ENCODE measurements around the gene CAPN15.

Gene CAPN15

DNA sequence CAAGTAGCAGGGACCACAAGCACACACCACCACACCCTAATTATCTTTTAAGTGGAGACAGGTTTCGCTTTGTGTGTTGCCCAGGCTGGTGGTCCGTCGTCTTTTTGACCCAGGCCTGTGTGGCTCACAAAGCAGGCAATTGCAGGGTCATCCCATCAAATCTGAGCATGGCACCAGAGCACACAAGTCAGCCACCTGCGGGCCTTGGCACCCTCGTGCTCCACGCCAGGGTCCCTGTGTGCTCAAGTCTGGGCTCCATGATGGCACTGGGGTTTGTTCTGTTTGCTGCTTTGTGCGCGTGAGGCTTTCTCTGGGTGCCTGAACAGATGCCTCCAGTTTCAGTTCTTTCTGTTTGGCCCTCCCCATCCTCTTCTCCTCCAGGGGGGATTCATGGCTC is 2.4 kb upstream of the CAPN15 start:
- no peak for ATAC-seq
- TF ChIP-seq, protein P1, sequence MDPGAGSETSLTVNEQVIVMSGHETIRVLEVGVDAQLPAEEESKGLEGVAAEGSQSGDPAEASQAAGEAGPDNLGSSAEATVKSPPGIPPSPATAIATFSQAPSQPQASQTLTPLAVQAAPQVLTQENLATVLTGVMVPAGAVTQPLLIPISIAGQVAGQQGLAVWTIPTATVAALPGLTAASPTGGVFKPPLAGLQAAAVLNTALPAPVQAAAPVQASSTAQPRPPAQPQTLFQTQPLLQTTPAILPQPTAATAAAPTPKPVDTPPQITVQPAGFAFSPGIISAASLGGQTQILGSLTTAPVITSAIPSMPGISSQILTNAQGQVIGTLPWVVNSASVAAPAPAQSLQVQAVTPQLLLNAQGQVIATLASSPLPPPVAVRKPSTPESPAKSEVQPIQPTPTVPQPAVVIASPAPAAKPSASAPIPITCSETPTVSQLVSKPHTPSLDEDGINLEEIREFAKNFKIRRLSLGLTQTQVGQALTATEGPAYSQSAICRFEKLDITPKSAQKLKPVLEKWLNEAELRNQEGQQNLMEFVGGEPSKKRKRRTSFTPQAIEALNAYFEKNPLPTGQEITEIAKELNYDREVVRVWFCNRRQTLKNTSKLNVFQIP (CRISPR knock-in tag; IDR thresholded peaks at IDR 0.05; ENCODE audit: borderline replicate concordance, low read depth), result no peak
- TF ChIP-seq TCF4 (CRISPR knock-in tag; IDR thresholded peaks at IDR 0.05; ENCODE audit: borderline replicate concordance) (no peak), ZFP3 (CRISPR knock-in tag; IDR thresholded peaks at IDR 0.05) (no peak), CSDC2 (CRISPR knock-in tag; IDR thresholded peaks at IDR 0.05) (no peak), RARB (CRISPR knock-in tag; IDR thresholded peaks at IDR 0.05) (no peak), ISL1 (CRISPR knock-in tag; IDR thresholded peaks at IDR 0.05) (no peak), ESRRG (CRISPR knock-in tag; IDR thresholded peaks at IDR 0.05) (no peak), ZC3H10 (CRISPR knock-in tag; IDR thresholded peaks at IDR 0.05) (no peak), ZNF8 (CRISPR knock-in tag; IDR thresholded peaks at IDR 0.05) (no peak), SNAI2 (CRISPR knock-in tag; IDR thresholded peaks at IDR 0.05) (no peak)

DNA sequence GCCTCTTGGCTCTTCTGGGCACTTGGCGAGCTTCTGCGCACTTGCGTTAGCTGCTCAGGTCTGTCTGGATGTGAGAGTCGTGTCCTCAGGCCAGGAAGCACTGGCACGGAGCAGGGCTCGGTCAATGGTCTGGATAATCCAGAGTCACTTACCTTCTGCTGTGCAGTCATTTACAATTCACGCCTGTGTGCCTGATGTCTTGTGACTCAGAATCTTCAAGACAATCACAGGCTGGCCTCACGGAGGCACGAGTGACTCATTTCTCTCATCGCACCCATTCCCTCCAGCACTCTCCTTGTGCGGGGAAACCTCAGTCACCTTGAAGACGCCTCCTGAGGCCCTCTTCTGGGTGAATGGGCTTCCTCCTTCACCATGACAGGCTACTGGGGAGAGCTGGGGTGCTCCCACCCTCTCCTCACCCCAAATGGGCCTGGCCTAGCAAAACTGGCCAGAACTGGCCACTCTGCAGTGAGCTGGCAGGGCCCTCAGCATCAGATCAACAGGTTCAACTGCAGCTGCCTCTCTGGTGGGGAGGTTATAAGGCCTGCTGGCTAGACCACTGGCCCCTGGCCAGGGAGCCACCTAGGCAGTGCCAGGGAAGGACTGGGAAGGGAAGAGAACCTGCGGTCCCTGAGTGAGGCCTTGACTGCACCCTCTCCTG is 1.9 kb upstream of the CAPN15 start:
- TF ChIP-seq ZC3H10 (CRISPR knock-in tag; IDR thresholded peaks at IDR 0.05) (no peak), ZNF70 (CRISPR knock-in tag; IDR thresholded peaks at IDR 0.05) (no peak), ZNF8 (CRISPR knock-in tag; IDR thresholded peaks at IDR 0.05) (no peak), ZFP30 (CRISPR knock-in tag; IDR thresholded peaks at IDR 0.05) (no peak), TCF4 (CRISPR knock-in tag; IDR thresholded peaks at IDR 0.05; ENCODE audit: borderline replicate concordance) (no peak), TOX (CRISPR knock-in tag; IDR thresholded peaks at IDR 0.05; ENCODE audit: borderline replicate concordance) (no peak), ZFP3 (CRISPR knock-in tag; IDR thresholded peaks at IDR 0.05) (no peak)
- TF ChIP-seq, protein P1 (CRISPR knock-in tag; IDR thresholded peaks at IDR 0.05; ENCODE audit: borderline replicate concordance, low read depth), result no peak
- peak; percentile 43 for ATAC-seq

DNA sequence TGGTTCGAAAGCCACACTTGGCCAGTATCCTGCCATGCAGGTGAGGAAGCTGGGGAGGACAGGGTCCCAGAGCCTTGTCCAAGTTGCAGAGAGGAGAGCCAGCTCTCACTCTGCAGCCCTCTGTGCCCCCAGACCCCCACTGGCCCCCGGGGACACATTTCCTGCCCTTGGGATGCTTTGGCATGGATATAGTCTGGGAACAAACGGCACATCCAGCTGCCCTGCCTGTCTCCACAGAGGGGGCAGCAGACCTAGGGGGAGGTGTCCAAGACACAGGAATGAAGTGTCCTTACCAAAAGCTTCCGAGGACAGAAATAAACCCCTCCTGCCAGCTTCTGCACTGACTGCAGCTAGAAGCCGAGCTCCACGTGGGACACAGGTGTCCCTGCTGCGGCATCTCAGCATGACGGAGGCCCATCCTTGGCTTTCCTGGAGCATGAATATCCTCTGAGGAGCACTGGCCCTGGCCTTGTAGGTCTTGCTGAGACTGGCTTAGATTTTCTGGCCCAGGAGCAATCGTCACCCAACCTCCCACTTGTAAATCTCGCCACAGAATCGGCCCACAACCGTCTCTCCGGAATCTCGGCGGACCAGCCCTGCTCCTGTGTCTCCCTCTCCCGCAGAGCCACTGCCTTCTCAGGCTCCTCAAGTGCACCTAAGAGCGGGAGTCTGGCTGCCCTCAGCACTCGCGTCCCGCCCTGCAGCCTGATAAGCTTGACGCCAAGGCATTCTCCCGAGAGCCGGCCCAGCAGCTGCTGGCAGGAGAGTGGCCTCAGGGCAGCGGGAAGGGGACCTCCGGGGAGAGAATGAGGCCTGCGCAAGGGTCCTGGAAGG is 1.1 kb upstream of the CAPN15 start:
- TF ChIP-seq ZC3H10 (CRISPR knock-in tag; IDR thresholded peaks at IDR 0.05) (no peak), RARB (CRISPR knock-in tag; IDR thresholded peaks at IDR 0.05) (no peak), CSDC2 (CRISPR knock-in tag; IDR thresholded peaks at IDR 0.05) (no peak), ARNTL (CRISPR knock-in tag; IDR thresholded peaks at IDR 0.05; ENCODE audit: borderline replicate concordance, low read depth) (no peak), TOX (CRISPR knock-in tag; IDR thresholded peaks at IDR 0.05; ENCODE audit: borderline replicate concordance) (no peak), BACH2 (CRISPR knock-in tag; IDR thresholded peaks at IDR 0.05; ENCODE audit: borderline replicate concordance) (no peak), PPARA (CRISPR knock-in tag; IDR thresholded peaks at IDR 0.05; ENCODE audit: borderline replicate concordance) (no peak), OSR1 (CRISPR knock-in tag; IDR thresholded peaks at IDR 0.05) (no peak), ZNF70 (CRISPR knock-in tag; IDR thresholded peaks at IDR 0.05) (no peak), ZNF565 (CRISPR knock-in tag; conservative IDR thresholded peaks at IDR 0.05; ENCODE audit: low read depth) (no peak), ZFP30 (CRISPR knock-in tag; IDR thresholded peaks at IDR 0.05) (no peak), SNAI2 (CRISPR knock-in tag; IDR thresholded peaks at IDR 0.05) (no peak)
- TF ChIP-seq, protein P1 (CRISPR knock-in tag; IDR thresholded peaks at IDR 0.05; ENCODE audit: borderline replicate concordance, low read depth), result no peak
- TF ChIP-seq, protein P2, sequence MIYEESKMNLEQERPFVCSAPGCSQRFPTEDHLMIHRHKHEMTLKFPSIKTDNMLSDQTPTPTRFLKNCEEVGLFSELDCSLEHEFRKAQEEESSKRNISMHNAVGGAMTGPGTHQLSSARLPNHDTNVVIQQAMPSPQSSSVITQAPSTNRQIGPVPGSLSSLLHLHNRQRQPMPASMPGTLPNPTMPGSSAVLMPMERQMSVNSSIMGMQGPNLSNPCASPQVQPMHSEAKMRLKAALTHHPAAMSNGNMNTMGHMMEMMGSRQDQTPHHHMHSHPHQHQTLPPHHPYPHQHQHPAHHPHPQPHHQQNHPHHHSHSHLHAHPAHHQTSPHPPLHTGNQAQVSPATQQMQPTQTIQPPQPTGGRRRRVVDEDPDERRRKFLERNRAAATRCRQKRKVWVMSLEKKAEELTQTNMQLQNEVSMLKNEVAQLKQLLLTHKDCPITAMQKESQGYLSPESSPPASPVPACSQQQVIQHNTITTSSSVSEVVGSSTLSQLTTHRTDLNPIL (CRISPR knock-in tag; IDR thresholded peaks at IDR 0.05; ENCODE audit: low read depth), result no peak
- TF ChIP-seq, protein P3, sequence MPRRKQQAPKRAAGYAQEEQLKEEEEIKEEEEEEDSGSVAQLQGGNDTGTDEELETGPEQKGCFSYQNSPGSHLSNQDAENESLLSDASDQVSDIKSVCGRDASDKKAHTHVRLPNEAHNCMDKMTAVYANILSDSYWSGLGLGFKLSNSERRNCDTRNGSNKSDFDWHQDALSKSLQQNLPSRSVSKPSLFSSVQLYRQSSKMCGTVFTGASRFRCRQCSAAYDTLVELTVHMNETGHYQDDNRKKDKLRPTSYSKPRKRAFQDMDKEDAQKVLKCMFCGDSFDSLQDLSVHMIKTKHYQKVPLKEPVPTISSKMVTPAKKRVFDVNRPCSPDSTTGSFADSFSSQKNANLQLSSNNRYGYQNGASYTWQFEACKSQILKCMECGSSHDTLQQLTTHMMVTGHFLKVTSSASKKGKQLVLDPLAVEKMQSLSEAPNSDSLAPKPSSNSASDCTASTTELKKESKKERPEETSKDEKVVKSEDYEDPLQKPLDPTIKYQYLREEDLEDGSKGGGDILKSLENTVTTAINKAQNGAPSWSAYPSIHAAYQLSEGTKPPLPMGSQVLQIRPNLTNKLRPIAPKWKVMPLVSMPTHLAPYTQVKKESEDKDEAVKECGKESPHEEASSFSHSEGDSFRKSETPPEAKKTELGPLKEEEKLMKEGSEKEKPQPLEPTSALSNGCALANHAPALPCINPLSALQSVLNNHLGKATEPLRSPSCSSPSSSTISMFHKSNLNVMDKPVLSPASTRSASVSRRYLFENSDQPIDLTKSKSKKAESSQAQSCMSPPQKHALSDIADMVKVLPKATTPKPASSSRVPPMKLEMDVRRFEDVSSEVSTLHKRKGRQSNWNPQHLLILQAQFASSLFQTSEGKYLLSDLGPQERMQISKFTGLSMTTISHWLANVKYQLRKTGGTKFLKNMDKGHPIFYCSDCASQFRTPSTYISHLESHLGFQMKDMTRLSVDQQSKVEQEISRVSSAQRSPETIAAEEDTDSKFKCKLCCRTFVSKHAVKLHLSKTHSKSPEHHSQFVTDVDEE (CRISPR knock-in tag; IDR thresholded peaks at IDR 0.05), result no peak
- TF ChIP-seq, protein P4, sequence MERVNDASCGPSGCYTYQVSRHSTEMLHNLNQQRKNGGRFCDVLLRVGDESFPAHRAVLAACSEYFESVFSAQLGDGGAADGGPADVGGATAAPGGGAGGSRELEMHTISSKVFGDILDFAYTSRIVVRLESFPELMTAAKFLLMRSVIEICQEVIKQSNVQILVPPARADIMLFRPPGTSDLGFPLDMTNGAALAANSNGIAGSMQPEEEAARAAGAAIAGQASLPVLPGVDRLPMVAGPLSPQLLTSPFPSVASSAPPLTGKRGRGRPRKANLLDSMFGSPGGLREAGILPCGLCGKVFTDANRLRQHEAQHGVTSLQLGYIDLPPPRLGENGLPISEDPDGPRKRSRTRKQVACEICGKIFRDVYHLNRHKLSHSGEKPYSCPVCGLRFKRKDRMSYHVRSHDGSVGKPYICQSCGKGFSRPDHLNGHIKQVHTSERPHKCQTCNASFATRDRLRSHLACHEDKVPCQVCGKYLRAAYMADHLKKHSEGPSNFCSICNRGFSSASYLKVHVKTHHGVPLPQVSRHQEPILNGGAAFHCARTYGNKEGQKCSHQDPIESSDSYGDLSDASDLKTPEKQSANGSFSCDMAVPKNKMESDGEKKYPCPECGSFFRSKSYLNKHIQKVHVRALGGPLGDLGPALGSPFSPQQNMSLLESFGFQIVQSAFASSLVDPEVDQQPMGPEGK (CRISPR knock-in tag; IDR thresholded peaks at IDR 0.05; ENCODE audit: borderline replicate concordance), result no peak
- ATAC-seq, result peak; percentile 34
